ENCODE measurements around the gene ANKS3. TPM values are rescaled to one million over a fixed set of nuclear protein-coding genes. Genes with fewer than 3 reads are reported as not detected.
"Not testable (repeated sequence)": the region's sequence is repeated elsewhere in the genome, so short reads cannot be mapped to it uniquely, and the experiment has no call there.

The ANKS3 gene
- total RNA-seq, 4 donors from 2014 or later, result 11.5 to 36.5 (median 20.0) TPM

DNA sequence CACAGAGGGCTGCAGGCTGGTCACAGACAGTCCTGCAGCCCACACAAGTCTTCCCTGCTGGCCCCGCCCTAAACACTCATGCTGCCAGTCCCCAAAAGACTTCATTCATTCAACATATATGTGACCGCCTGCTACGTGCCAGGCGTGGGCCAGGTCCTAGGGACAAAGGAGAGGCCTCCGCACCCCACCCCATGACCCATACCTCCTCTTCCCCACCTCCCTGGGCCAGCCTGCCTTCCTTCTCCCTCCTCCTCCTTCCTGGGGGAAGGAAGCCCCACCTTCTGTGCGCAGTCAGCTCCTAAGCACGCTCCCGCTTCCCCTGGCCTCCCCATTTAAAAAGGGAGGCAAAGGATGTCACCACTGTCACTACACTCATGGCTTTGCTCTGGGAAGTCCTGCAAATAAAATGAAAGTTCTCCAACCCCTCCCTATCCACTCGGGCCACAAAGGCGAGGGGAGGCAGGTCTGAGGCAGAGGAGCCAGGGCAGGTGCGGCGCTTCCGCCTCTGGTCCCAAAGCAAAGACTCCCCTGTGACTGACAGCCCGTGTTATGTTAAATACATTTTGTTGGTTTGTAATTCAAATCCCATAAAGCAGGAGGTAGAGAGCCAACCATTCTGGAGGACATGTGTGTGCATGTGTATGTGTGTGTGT is 9.3 kb upstream of the ANKS3 start:
- H3K9me3 ChIP-seq, result no peaks in the 10 kb centered on the region
- TF ChIP-seq POLR2A (IDR thresholded peaks at IDR 0.05) (no peak), POLR2AphosphoS5 (IDR thresholded peaks at IDR 0.05) (no peak), EP300 (IDR thresholded peaks at IDR 0.05) (no peak)
- TF ChIP-seq, protein P1, sequence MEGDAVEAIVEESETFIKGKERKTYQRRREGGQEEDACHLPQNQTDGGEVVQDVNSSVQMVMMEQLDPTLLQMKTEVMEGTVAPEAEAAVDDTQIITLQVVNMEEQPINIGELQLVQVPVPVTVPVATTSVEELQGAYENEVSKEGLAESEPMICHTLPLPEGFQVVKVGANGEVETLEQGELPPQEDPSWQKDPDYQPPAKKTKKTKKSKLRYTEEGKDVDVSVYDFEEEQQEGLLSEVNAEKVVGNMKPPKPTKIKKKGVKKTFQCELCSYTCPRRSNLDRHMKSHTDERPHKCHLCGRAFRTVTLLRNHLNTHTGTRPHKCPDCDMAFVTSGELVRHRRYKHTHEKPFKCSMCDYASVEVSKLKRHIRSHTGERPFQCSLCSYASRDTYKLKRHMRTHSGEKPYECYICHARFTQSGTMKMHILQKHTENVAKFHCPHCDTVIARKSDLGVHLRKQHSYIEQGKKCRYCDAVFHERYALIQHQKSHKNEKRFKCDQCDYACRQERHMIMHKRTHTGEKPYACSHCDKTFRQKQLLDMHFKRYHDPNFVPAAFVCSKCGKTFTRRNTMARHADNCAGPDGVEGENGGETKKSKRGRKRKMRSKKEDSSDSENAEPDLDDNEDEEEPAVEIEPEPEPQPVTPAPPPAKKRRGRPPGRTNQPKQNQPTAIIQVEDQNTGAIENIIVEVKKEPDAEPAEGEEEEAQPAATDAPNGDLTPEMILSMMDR (IDR thresholded peaks at IDR 0.05), result no peak
- WGBS, result 38% methylated on average over 14 of the region's 14 CpGs
- peaks cover 17% of the 10 kb centered on the region for H3K4me1 ChIP-seq
- no peak for DNase-seq (ENCODE audit: low spot score in 2 of 2)
- H3K4me3 ChIP-seq, result peak overlapping the region; percentile 19
- no peaks in the 10 kb centered on the region for H3K27me3 ChIP-seq
- H3K27ac ChIP-seq, result no peak overlapping the region
- H3K36me3 ChIP-seq, result no peaks in the 10 kb centered on the region

DNA sequence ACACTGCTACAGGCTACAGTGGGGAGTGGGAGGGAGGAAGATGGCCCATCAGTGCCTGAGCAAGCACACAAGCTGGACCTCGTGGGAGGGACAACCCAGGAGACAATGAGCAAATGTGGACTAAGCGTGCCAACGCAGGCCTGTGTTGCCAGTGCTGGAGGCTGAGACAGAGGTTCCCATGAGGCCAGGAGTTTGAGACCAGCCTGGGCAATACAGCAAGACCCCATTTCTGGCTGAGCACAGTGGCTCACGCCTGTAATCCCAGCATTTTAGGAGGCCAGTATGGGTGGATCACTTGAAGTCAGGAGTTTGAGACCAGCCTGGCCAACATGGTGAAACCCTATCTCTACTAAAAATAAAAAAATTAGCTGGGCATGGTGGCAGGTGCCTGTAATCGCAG is 4.3 kb upstream of the ANKS3 start:
- H3K27ac ChIP-seq; DNase-seq (ENCODE audit: low spot score in 2 of 2); H3K36me3 ChIP-seq; H3K9me3 ChIP-seq; H3K27me3 ChIP-seq; H3K4me3 ChIP-seq: not testable (repeated sequence)
- H3K4me1 ChIP-seq, result peaks cover 18% of the 10 kb centered on the region
- whole genome bisulfite sequencing, result 81% methylated on average over 4 of the region's 5 CpGs

DNA sequence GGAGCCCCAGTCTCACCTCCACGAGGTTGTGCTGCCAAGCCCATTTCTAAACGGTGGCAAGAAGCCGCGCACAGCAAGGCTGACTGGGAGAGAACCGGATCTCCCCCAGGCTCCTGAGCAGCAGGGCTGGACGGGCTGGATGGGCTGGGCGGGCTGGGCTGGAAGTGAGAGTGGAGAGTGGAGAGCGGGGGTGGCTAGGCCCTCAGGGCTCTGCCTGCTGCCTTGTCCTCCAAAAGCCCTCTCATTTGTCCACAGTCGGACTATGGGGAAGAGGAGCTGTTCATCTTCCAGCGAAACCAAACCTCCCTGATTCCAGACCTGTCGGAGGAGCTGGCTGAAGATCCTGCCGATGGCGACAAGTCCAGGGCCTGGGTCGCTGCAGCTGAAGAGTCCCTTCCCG is 3.5 kb upstream of the ANKS3 start:
- no peak overlapping the region for H3K4me3 ChIP-seq
- H3K36me3 ChIP-seq, result no peaks in the 10 kb centered on the region
- no peak overlapping the region for H3K27ac ChIP-seq
- WGBS, result 64% methylated on average over 15 of the region's 15 CpGs
- H3K9me3 ChIP-seq, result no peaks in the 10 kb centered on the region
- DNase-seq (ENCODE audit: low spot score in 2 of 2), result no peak
- H3K27me3 ChIP-seq, result no peaks in the 10 kb centered on the region
- peaks cover 18% of the 10 kb centered on the region for H3K4me1 ChIP-seq
- no peak for TF ChIP-seq POLR2AphosphoS5 (IDR thresholded peaks at IDR 0.05)
- no peak for TF ChIP-seq POLR2A (IDR thresholded peaks at IDR 0.05)
- TF ChIP-seq, protein P1 (IDR thresholded peaks at IDR 0.05), result no peak
- no peak for TF ChIP-seq EP300 (IDR thresholded peaks at IDR 0.05)

DNA sequence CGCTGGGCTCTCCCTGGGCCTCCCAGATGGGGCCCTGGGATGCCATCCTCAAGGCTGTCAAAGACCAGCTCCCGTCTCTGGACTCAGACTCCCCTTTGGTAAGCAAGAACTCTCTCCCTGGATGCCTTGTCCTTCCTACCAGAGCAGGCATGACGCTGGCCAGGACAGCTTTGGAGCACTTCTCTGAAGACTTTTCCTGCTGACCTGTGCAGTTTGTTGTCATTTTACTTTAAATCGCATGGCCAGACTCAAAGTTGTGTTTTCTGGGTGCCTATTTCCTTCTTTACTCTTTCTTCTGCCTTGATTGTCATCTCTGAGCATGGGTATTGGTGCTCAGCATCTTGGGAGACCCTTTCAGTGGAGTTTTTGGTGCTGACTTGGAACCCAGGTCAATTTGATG is 2.5 kb upstream of the ANKS3 start:
- no peak overlapping the region for H3K4me3 ChIP-seq
- TF ChIP-seq POLR2AphosphoS5 (IDR thresholded peaks at IDR 0.05), result no peak
- peaks cover 18% of the 10 kb centered on the region for H3K4me1 ChIP-seq
- no peak overlapping the region for H3K27ac ChIP-seq
- DNase-seq (ENCODE audit: low spot score in 2 of 2), result no peak
- H3K9me3 ChIP-seq, result no peaks in the 10 kb centered on the region
- H3K27me3 ChIP-seq, result no peaks in the 10 kb centered on the region
- 73% methylated on average over 4 of the region's 4 CpGs for WGBS
- H3K36me3 ChIP-seq, result no peaks in the 10 kb centered on the region

DNA sequence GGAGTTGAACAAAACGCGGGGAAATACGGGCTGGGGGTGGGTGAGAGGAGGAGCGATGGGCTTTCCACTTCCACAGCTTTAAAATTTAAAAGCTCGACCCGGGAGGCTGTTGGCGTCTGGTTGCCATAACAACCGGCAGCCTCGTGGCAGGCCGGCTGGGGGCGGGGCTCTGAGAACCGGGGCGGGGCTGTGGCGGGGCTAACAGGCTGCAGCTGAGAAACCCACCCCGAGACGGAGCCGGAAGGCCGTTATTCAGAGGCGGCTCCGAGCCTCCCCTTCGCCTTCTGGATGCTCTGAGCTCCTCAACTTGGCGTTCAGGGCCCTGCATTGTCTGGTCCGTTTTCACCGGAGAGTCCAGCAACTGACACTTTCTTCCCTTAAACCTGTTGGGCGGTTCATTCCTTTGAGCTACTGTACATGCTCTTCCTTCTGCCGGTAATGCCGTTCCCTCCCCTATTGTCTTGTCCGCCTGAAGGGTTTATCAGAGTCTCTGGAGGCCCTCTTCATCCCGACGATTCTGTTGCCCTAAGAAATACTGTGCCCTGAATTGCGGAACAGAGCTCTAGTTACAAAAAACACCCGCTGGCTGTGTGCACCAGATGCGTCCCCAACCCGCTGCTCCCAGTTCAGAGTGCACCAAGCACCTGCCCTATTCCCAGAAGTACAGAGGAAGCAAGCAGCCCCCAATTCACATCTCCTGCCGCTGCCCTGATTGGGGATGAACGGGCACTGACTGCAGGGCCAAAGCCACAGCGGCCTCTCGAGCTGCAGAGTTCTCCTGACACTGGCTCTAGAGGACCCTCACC is 862 bp upstream of the ANKS3 start:
- Histone ChIP-seq H3K27ac (peak overlapping the region; percentile 81), H3K4me1 (peaks cover 18% of the 10 kb centered on the region), H3K27me3 (no peaks in the 10 kb centered on the region), H3K4me3 (peak overlapping the region; percentile 94), H3K9me3 (no peaks in the 10 kb centered on the region), H3K36me3 (peaks cover 6% of the 10 kb centered on the region)
- 9% methylated on average over 36 of the region's 38 CpGs for WGBS
- TF ChIP-seq POLR2AphosphoS5 (IDR thresholded peaks at IDR 0.05) (no peak), POLR2A (IDR thresholded peaks at IDR 0.05) (no peak), EP300 (IDR thresholded peaks at IDR 0.05) (no peak)
- TF ChIP-seq, protein P1 (IDR thresholded peaks at IDR 0.05), result no peak
- DNase-seq (ENCODE audit: low spot score in 2 of 2), result peak; percentile 94 to 96

DNA sequence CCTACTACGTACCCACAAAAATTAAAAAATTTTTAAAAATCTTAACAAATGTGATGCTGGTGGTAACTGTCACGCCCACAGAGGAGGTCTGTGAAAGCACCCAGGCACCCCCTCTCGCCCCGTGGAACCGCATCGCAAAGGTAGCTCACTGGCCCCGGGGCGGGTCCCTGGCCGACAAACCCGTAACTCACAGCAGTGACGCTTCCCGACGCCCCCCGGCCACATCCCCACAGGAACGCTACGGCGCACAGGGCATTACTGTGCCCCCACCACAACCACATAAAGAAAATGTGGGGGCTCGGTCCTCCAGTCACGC is 366 bp downstream of the ANKS3 start:
- TF ChIP-seq EP300 (IDR thresholded peaks at IDR 0.05) (no peak), POLR2AphosphoS5 (IDR thresholded peaks at IDR 0.05) (no peak), POLR2A (IDR thresholded peaks at IDR 0.05) (no peak)
- TF ChIP-seq, protein P1 (IDR thresholded peaks at IDR 0.05), result no peak
- no peak for DNase-seq (ENCODE audit: low spot score in 2 of 2)
- 0% methylated on average over 18 of the region's 19 CpGs for WGBS
- Histone ChIP-seq H3K9me3 (no peaks in the 10 kb centered on the region), H3K27me3 (no peaks in the 10 kb centered on the region), H3K4me3 (peak overlapping the region; percentile 94), H3K27ac (peak overlapping the region; percentile 81), H3K4me1 (peaks cover 18% of the 10 kb centered on the region), H3K36me3 (peaks cover 19% of the 10 kb centered on the region)
